ENCODE measurements around the gene HSPB2.

Gene HSPB2

GRCh38 chr11:111913997-111914396, 1.5 kb downstream of the HSPB2 start:
- H3K9me3 ChIP-seq (ENCODE audit: control extremely low read depth in 1 of 5, control insufficient read depth in 4 of 5, insufficient read depth in 2 of 5, low read depth in 1 of 5, low read length in 4 of 5) = no peaks in the 10 kb centered on the region
- DNase-seq = no peak
- CTCF ChIA-PET = interaction anchor here (0.8 to 2.5 kb wide), 2 partner anchors 9 to 10 kb away, joined by 3 to 6 read pairs; no protein-coding TSS in a partner anchor
- POLR2A ChIA-PET = no interaction called here
- H3K4me1 ChIP-seq (ENCODE audit: control extremely low read depth in 1 of 4, control insufficient read depth in 4 of 4, insufficient read depth in 4 of 4, low read length in 3 of 4) = no peaks in the 10 kb centered on the region
- 100% methylated on average over 3 of the region's 4 CpGs for WGBS (ENCODE audit: insufficient coverage)
- H3K4me3 ChIP-seq (ENCODE audit: control insufficient read depth in 1 of 7, extremely low read depth in 1 of 7, insufficient read depth in 4 of 7, low read depth in 2 of 7, low read length in 6 of 7) = no peak overlapping the region
- H3K27me3 ChIP-seq (replicated peaks in 2 of 5; ENCODE audit: control insufficient read depth in 4 of 5, insufficient read depth in 5 of 5, low read length in 4 of 5) = peaks cover 16 to 59% (median 30%) of the 10 kb centered on the region in 5 experiments
- no peaks in the 10 kb centered on the region for H3K36me3 ChIP-seq (ENCODE audit: control insufficient read depth in 4 of 4, insufficient read depth in 4 of 4, low read length in 3 of 4)
- no peak overlapping the region for H3K27ac ChIP-seq (ENCODE audit: insufficient read depth in 1 of 2, low read depth in 1 of 2, low read length in 2 of 2, poor library complexity in 1 of 2, severe bottlenecking in 2 of 2)

GRCh38 chr11:111916768-111917167, 4.2 kb downstream of the HSPB2 start:
- H3K36me3 ChIP-seq (ENCODE audit: control insufficient read depth in 4 of 4, insufficient read depth in 4 of 4, low read length in 3 of 4) = no peaks in the 10 kb centered on the region
- H3K4me1 ChIP-seq (ENCODE audit: control extremely low read depth in 1 of 4, control insufficient read depth in 4 of 4, insufficient read depth in 4 of 4, low read length in 3 of 4) = no peaks in the 10 kb centered on the region
- H3K4me3 ChIP-seq (ENCODE audit: control insufficient read depth in 1 of 7, extremely low read depth in 1 of 7, insufficient read depth in 4 of 7, low read depth in 2 of 7, low read length in 6 of 7) = no peak overlapping the region
- no peaks in the 10 kb centered on the region for H3K9me3 ChIP-seq (ENCODE audit: control extremely low read depth in 1 of 5, control insufficient read depth in 4 of 5, insufficient read depth in 2 of 5, low read depth in 1 of 5, low read length in 4 of 5)
- ChIA-PET CTCF (no interaction called here), POLR2A (no interaction called here)
- peaks cover 7 to 38% (median 17%) of the 10 kb centered on the region in 5 experiments for H3K27me3 ChIP-seq (replicated peaks in 2 of 5; ENCODE audit: control insufficient read depth in 4 of 5, insufficient read depth in 5 of 5, low read length in 4 of 5)
- DNase-seq = no peak
- WGBS (ENCODE audit: insufficient coverage) = 100% methylated on average over 1 of the region's 1 CpG
- no peak overlapping the region for H3K27ac ChIP-seq (ENCODE audit: insufficient read depth in 1 of 2, low read depth in 1 of 2, low read length in 2 of 2, poor library complexity in 1 of 2, severe bottlenecking in 2 of 2)

- ChIA-PET CTCF (no interaction called here), POLR2A (no interaction called here)
- no peak overlapping the region for H3K27ac ChIP-seq (ENCODE audit: insufficient read depth in 1 of 2, low read depth in 1 of 2, low read length in 2 of 2, poor library complexity in 1 of 2, severe bottlenecking in 2 of 2)
- no peaks in the 10 kb centered on the region for H3K9me3 ChIP-seq (ENCODE audit: control extremely low read depth in 1 of 5, control insufficient read depth in 4 of 5, insufficient read depth in 2 of 5, low read depth in 1 of 5, low read length in 4 of 5)
- DNase-seq = no peak
- no peaks in the 10 kb centered on the region for H3K36me3 ChIP-seq (ENCODE audit: control insufficient read depth in 4 of 4, insufficient read depth in 4 of 4, low read length in 3 of 4)
- WGBS (ENCODE audit: insufficient coverage) = no CpG with 5 or more reads among the region's 2 CpGs
- no peaks in the 10 kb centered on the region for H3K4me1 ChIP-seq (ENCODE audit: control extremely low read depth in 1 of 4, control insufficient read depth in 4 of 4, insufficient read depth in 4 of 4, low read length in 3 of 4)
- peaks cover 7 to 33% (median 11%) of the 10 kb centered on the region in 5 experiments for H3K27me3 ChIP-seq (replicated peaks in 2 of 5; ENCODE audit: control insufficient read depth in 4 of 5, insufficient read depth in 5 of 5, low read length in 4 of 5)
- H3K4me3 ChIP-seq (ENCODE audit: control insufficient read depth in 1 of 7, extremely low read depth in 1 of 7, insufficient read depth in 4 of 7, low read depth in 2 of 7, low read length in 6 of 7) = no peak overlapping the region
Measured at GRCh38 chr11:111917312-111917711, 4.8 kb downstream of the HSPB2 start.

- ChIA-PET CTCF (interaction anchor here (1.5 kb wide), 1 partner anchor 11 kb away, joined by 4 read pairs; no protein-coding TSS in a partner anchor), POLR2A (no interaction called here)
- H3K36me3 ChIP-seq (ENCODE audit: control insufficient read depth in 4 of 4, insufficient read depth in 4 of 4, low read length in 3 of 4) = no peaks in the 10 kb centered on the region
- DNase-seq = no peak
- H3K27ac ChIP-seq (ENCODE audit: insufficient read depth in 1 of 2, low read depth in 1 of 2, low read length in 2 of 2, poor library complexity in 1 of 2, severe bottlenecking in 2 of 2) = no peak overlapping the region
- H3K27me3 ChIP-seq (replicated peaks in 2 of 5; ENCODE audit: control insufficient read depth in 4 of 5, insufficient read depth in 5 of 5, low read length in 4 of 5) = peaks cover 7 to 29% (median 10%) of the 10 kb centered on the region in 5 experiments
- peaks cover 0 to 3% (median 0%) of the 10 kb centered on the region in 4 experiments for H3K4me1 ChIP-seq (ENCODE audit: control extremely low read depth in 1 of 4, control insufficient read depth in 4 of 4, insufficient read depth in 4 of 4, low read length in 3 of 4)
- 97% methylated on average over 3 of the region's 3 CpGs for whole genome bisulfite sequencing (ENCODE audit: insufficient coverage)
- no peak overlapping the region for H3K4me3 ChIP-seq (ENCODE audit: control insufficient read depth in 1 of 7, extremely low read depth in 1 of 7, insufficient read depth in 4 of 7, low read depth in 2 of 7, low read length in 6 of 7)
- no peaks in the 10 kb centered on the region for H3K9me3 ChIP-seq (ENCODE audit: control extremely low read depth in 1 of 5, control insufficient read depth in 4 of 5, insufficient read depth in 2 of 5, low read depth in 1 of 5, low read length in 4 of 5)
Measured at GRCh38 chr11:111917788-111918187, 5.3 kb downstream of the HSPB2 start.

DNA sequence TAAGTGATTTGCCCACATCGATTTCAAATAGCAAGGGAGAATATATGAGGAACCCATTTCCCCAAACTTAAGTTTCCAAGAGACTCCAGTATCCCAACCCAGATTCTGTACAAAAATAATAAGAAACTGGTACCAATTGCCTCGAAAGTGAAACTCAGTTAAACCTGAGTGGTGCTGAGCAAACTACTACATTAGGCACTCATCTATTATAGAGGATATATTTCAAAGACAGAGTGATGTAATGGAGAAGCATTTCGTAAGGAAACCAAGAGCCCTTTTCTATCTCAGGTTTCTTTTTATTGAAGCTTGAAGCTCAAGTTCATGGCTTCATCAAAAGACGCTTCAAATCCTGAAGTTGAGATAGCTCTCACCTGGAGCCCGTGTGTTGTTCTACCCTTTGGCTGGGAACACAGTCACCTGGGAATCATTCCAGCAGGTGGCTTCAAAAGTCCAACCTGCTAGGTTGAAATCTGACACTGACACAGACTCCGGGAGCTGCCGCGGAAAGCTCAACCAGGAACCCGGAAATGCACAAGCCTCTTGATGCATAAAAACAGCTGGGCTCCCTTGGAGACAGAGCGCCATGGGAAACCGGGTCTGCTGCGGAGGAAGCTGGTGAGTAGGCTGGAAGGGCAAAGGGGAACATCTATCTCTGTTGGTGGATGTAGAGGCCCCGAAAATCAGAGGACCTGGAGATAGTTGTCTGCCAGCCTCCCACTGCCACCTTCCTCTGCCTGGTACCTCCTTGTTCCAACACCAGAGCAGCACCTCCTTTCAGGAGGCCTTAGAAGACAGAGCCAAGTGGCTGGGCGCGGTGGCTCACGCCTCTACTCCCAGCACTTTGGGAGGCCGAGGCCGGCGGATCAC, 6.1 kb downstream of the HSPB2 start, which contains the start of gene C11orf52:
C11orf52 (plus strand) TSS at position 524 of the 867 bp plus-strand sequence; CDS start at position 584, 60 bp downstream.
- POLR2A ChIA-PET = no interaction called here
- no peak within 1 kb of the TSS for H3K27ac ChIP-seq (ENCODE audit: insufficient read depth in 1 of 2, low read depth in 1 of 2, low read length in 2 of 2, poor library complexity in 1 of 2, severe bottlenecking in 2 of 2)
- peaks cover 3 to 21% (median 9%) of the 10 kb centered on the region in 5 experiments for H3K27me3 ChIP-seq (replicated peaks in 2 of 5; ENCODE audit: control insufficient read depth in 4 of 5, insufficient read depth in 5 of 5, low read length in 4 of 5)
- WGBS (ENCODE audit: insufficient coverage) = 87% methylated on average over 18 of the region's 19 CpGs
- no peak within 1 kb of the TSS for H3K4me3 ChIP-seq (ENCODE audit: control insufficient read depth in 1 of 7, extremely low read depth in 1 of 7, insufficient read depth in 4 of 7, low read depth in 2 of 7, low read length in 6 of 7)
- CTCF ChIA-PET = interaction anchor here (1.4 to 1.5 kb wide), 2 partner anchors 10 to 20 kb away, joined by 3 to 4 read pairs; no protein-coding TSS in a partner anchor
- H3K36me3 ChIP-seq (ENCODE audit: control insufficient read depth in 4 of 4, insufficient read depth in 4 of 4, low read length in 3 of 4) = no peaks in the 10 kb centered on the region
- no peak for DNase-seq
- H3K9me3 ChIP-seq (ENCODE audit: control extremely low read depth in 1 of 5, control insufficient read depth in 4 of 5, insufficient read depth in 2 of 5, low read depth in 1 of 5, low read length in 4 of 5) = no peaks in the 10 kb centered on the region
- H3K4me1 ChIP-seq (ENCODE audit: control extremely low read depth in 1 of 4, control insufficient read depth in 4 of 4, insufficient read depth in 4 of 4, low read length in 3 of 4) = peaks cover 0 to 8% (median 0%) of the 10 kb centered on the region in 4 experiments

GRCh38 chr11:111920908-111921307, 8.4 kb downstream of the HSPB2 start:
- no peak for DNase-seq
- ChIA-PET POLR2A (no interaction called here), CTCF (interaction anchor here (1.0 to 1.2 kb wide), 2 partner anchors 10 to 13 kb away, joined by 4 to 6 read pairs; no protein-coding TSS in a partner anchor)
- no peak overlapping the region for H3K4me3 ChIP-seq (ENCODE audit: control insufficient read depth in 1 of 7, extremely low read depth in 1 of 7, insufficient read depth in 4 of 7, low read depth in 2 of 7, low read length in 6 of 7)
- no peaks in the 10 kb centered on the region for H3K9me3 ChIP-seq (ENCODE audit: control extremely low read depth in 1 of 5, control insufficient read depth in 4 of 5, insufficient read depth in 2 of 5, low read depth in 1 of 5, low read length in 4 of 5)
- no peaks in the 10 kb centered on the region for H3K36me3 ChIP-seq (ENCODE audit: control insufficient read depth in 4 of 4, insufficient read depth in 4 of 4, low read length in 3 of 4)
- peaks cover 0 to 4% (median 0%) of the 10 kb centered on the region in 5 experiments for H3K27me3 ChIP-seq (replicated peaks in 2 of 5; ENCODE audit: control insufficient read depth in 4 of 5, insufficient read depth in 5 of 5, low read length in 4 of 5)
- no CpG with 5 or more reads among the region's 2 CpGs for WGBS (ENCODE audit: insufficient coverage)
- peaks cover 0 to 8% (median under 1%) of the 10 kb centered on the region in 4 experiments for H3K4me1 ChIP-seq (ENCODE audit: control extremely low read depth in 1 of 4, control insufficient read depth in 4 of 4, insufficient read depth in 4 of 4, low read length in 3 of 4)
- no peak overlapping the region for H3K27ac ChIP-seq (ENCODE audit: insufficient read depth in 1 of 2, low read depth in 1 of 2, low read length in 2 of 2, poor library complexity in 1 of 2, severe bottlenecking in 2 of 2)
